SK-N-MC (cell line): Measurements from ENCODE around the gene MORN5.

Source experiments
- EZH2 ChIP-seq: fragments of 200-600 bp; sonication (generic); IDR thresholded peaks from one replicate; pipeline ENCODE4 v1.6.1; 2017; ENCODE audit warnings: antibody characterized with exemption
- FOXP2 ChIP-seq: optimal IDR thresholded peaks from 2 replicates; pipeline ENCODE3; 2011; ENCODE audit warnings: mild to moderate bottlenecking, moderate library complexity; ENCODE audit not compliant: insufficient read depth; ENCODE audit errors: extremely low read length, control extremely low read depth
- POLR2AphosphoS5 ChIP-seq: IDR thresholded peaks from 2 replicates; pipeline ENCODE4 v1.6.1; 2012; ENCODE audit warnings: mild to moderate bottlenecking, low read depth, low read length, borderline replicate concordance

GRCh38 chr9:122214507-122214906, 54.8 kb downstream of the MORN5 start:
- TF ChIP-seq POLR2AphosphoS5 (no peak), EZH2 (no peak), FOXP2 (no peak)
